CD4-positive, alpha-beta T cell (primary cell): ENCODE measurements around the gene IKZF2. TPM values are rescaled to one million over a fixed set of nuclear protein-coding genes. Genes with fewer than 3 reads are reported as not detected.
A peak's percentile ranks its signal among the peaks of the same experiment; 100 is the strongest.

Experiments
- ATAC-seq: fragments of 200-7000 bp; cut with Tn5 transposase; one replicate; pipeline ENCODE4 v1.10.0; 2022; ENCODE audit warnings: mild to moderate bottlenecking; ENCODE audit not compliant: poor library complexity
- CTCF ChIA-PET: fragments of 350-600 bp; sonication (Branson Sonifier 250); formaldehyde crosslinking; loops from one replicate; lab custom pipeline; 2021; ENCODE audit warnings: antibody characterized with exemption, inconsistent platforms; lab: Charles Lee
- POLR2A ChIA-PET: fragments of 350-600 bp; sonication (Branson Sonifier 250); formaldehyde crosslinking; loops from one replicate; lab custom pipeline; 2021; ENCODE audit warnings: antibody characterized with exemption, inconsistent platforms; lab: Charles Lee
- DNase-seq, 14 experiments: peaks; one replicate each; pipeline ENCODE4 v3.0.0-alpha.2; 2013 to 2020; ENCODE audit warnings: mixed read lengths in 2 of 14
- H3K27ac ChIP-seq, 2 donors: one replicate each; pipeline versions ENCODE4 v1.5.1 to v1.7.0; 2013; ENCODE audit warnings: low read length in 2 of 2, low read depth in 1 of 2, mild to moderate bottlenecking in 1 of 2
- H3K27me3 ChIP-seq, 2 experiments: 1 replicate in 1 of 2; 2 replicates in 1 of 2; pipeline versions ENCODE4 v1.6.1 to v1.7.0; 2013; ENCODE audit warnings: low read length in 2 of 2, control low read depth in 1 of 2, mild to moderate bottlenecking in 1 of 2, moderate library complexity in 1 of 2; ENCODE audit not compliant: insufficient read depth in 2 of 2, control insufficient read depth in 1 of 2
- H3K36me3 ChIP-seq: one replicate; pipeline ENCODE4 v1.6.1; 2013; ENCODE audit warnings: low read length, control low read depth; ENCODE audit not compliant: insufficient read depth
- H3K4me1 ChIP-seq: one replicate; pipeline ENCODE4 v1.6.1; 2013; ENCODE audit warnings: low read length, control low read depth; ENCODE audit not compliant: insufficient read depth
- H3K4me3 ChIP-seq: one replicate; pipeline ENCODE4 v1.5.1; 2013; ENCODE audit warnings: mild to moderate bottlenecking, low read length, moderate library complexity
- H3K9me3 ChIP-seq, 2 experiments: 1 replicate in 1 of 2; 2 replicates in 1 of 2; pipeline versions ENCODE4 v1.6.1 to v1.7.0; 2013; ENCODE audit warnings: low read length in 2 of 2, mild to moderate bottlenecking in 2 of 2, control low read depth in 1 of 2, moderate library complexity in 1 of 2; ENCODE audit not compliant: control insufficient read depth in 1 of 2, insufficient read depth in 1 of 2
- H3K27ac Mint-ChIP-seq: one replicate; pipeline ENCODE4 v1.8.0; 2020; ENCODE audit warnings: mixed read lengths
- H3K27me3 Mint-ChIP-seq: one replicate; pipeline ENCODE4 v1.8.0; 2021; ENCODE audit warnings: mixed read lengths
- H3K36me3 Mint-ChIP-seq: one replicate; pipeline ENCODE4 v1.8.0; 2021; ENCODE audit warnings: low read depth, mixed read lengths
- H3K4me1 Mint-ChIP-seq: one replicate; pipeline ENCODE4 v1.8.0; 2021; ENCODE audit warnings: low read depth, mixed read lengths
- H3K4me3 Mint-ChIP-seq: one replicate; pipeline ENCODE4 v1.8.0; 2020; ENCODE audit warnings: mild to moderate bottlenecking, mixed read lengths
- H3K9me3 Mint-ChIP-seq: one replicate; pipeline ENCODE4 v1.8.0; 2020; ENCODE audit warnings: mixed read lengths
- CTCF ChIP-seq: fragments of 200-600 bp; IDR thresholded peaks from one replicate; pipeline ENCODE4 v1.8.0; 2022; ENCODE audit warnings: antibody characterized with exemption, mild to moderate bottlenecking
- intact Hi-C, 2 experiments: fragments of 100-400 bp; cut with DNase I in 1 of 2; cut with micrococcal nuclease in 1 of 2; formaldehyde crosslinking; loops; one replicate each; pipeline versions ENCODE4 v1.15.1 to v1.9.0; 2023 to 2025; cut with DNase I, micrococcal nuclease
- polyA plus RNA-seq, 2 donors: library from polyadenylated mRNA; unstranded; fragments of 120-200 nt; gene quantifications; one replicate each; pipeline ENCODE4 v1.2.1, GENCODE V29; 2013
- total RNA-seq, 174 experiments: library from RNA in 2 of 174; stranded (reverse) in 2 of 174; gene quantifications; one replicate each; pipeline ENCODE4 v1.2.3 and lab custom pipeline; 2021 to 2026

The IKZF2 gene
- 1 to 10 TPM; 8.7 to 8.9 TPM for total RNA-seq
- polyA plus RNA-seq (2013, experiment 1 of 2): 20.0 TPM
- 19.9 TPM for polyA plus RNA-seq (2013, experiment 2 of 2)
- total RNA-seq (lab: John Stamatoyannopoulos, UW): 12.1 to 160 (median 38.0) reads per million in 172 experiments

- H3K36me3 Mint-ChIP-seq: peaks cover 11% of the 10 kb centered on the region
- Histone ChIP-seq H3K4me1 (no peaks in the 10 kb centered on the region), H3K36me3 (no peaks in the 10 kb centered on the region), H3K9me3 (no peaks in the 10 kb centered on the region), H3K4me3 (peak within 1 kb of the TSS; percentile 71), H3K27ac (peak within 1 kb of the TSS; percentile 54 to 72), H3K27me3 (peaks cover 4 to 15% of the 10 kb centered on the region in 2 experiments)
- H3K9me3 Mint-ChIP-seq: no peaks in the 10 kb centered on the region
- H3K27ac Mint-ChIP-seq: peak within 1 kb of the TSS; percentile 93
- POLR2A ChIA-PET: interaction anchor here (0.7 to 2.1 kb wide), 9 partner anchors 16 to 133 kb away, joined by 3 to 10 read pairs (median 5); partner anchors contain the start of gene SPAG16
- H3K4me3 Mint-ChIP-seq: peak within 1 kb of the TSS; percentile 98
- CTCF ChIA-PET: interaction anchor here (0.8 to 1.4 kb wide), 2 partner anchors 48 to 374 kb away, joined by 3 to 4 read pairs; no protein-coding TSS in a partner anchor
- ATAC-seq (peak; percentile 73), DNase-seq (peak; percentile 12 to 94 (median 70))
- intact Hi-C loops: loop anchor here (2.0 to 10.0 kb wide), 4 partner anchors 83 to 465 kb away; no protein-coding TSS in a partner anchor
- H3K27me3 Mint-ChIP-seq: peaks cover 44% of the 10 kb centered on the region
- H3K4me1 Mint-ChIP-seq: peaks cover 49% of the 10 kb centered on the region
- TF ChIP-seq CTCF: no peak
These were observed at the start of gene IKZF2 for GRCh38 chr2:213151437-213152064. Gene IKZF2, minus strand, starts transcription at chr2:213151612. Its CDS starts 2,983 bp downstream, at chr2:213148629.

- intact Hi-C loops: no loop called here
- TF ChIP-seq CTCF: no peak
- H3K9me3 Mint-ChIP-seq: no peaks in the 10 kb centered on the region
These were observed 48.5 kb upstream of the IKZF2 start for GRCh38 chr2:213199871-213200270.

GRCh38 chr2:213189001-213189899, 37.8 kb upstream of the IKZF2 start:
- no peaks in the 10 kb centered on the region for H3K27me3 Mint-ChIP-seq
- H3K4me1 Mint-ChIP-seq: no peaks in the 10 kb centered on the region
- DNase-seq (no peak), ATAC-seq (no peak)
- no peak overlapping the region for H3K27ac Mint-ChIP-seq
- ChIA-PET CTCF (no interaction called here), POLR2A (no interaction called here)
- peaks cover 1% of the 10 kb centered on the region for H3K9me3 Mint-ChIP-seq
- Histone ChIP-seq H3K27ac (no peak overlapping the region), H3K4me3 (no peak overlapping the region), H3K9me3 (no peaks in the 10 kb centered on the region), H3K27me3 (no peaks in the 10 kb centered on the region), H3K36me3 (no peaks in the 10 kb centered on the region), H3K4me1 (no peaks in the 10 kb centered on the region)
- no peak for TF ChIP-seq CTCF
- intact Hi-C loops: no loop called here
- no peak overlapping the region for H3K4me3 Mint-ChIP-seq
- no peaks in the 10 kb centered on the region for H3K36me3 Mint-ChIP-seq

More at GRCh38 chr2:213199871-213200270, 48.5 kb upstream of the IKZF2 start:
- H3K27me3 ChIP-seq: no peaks in the 10 kb centered on the region
- no peaks in the 10 kb centered on the region for H3K36me3 ChIP-seq
- CTCF ChIA-PET: no interaction called here
- no peak overlapping the region for H3K4me3 ChIP-seq
- POLR2A ChIA-PET: no interaction called here
- H3K36me3 Mint-ChIP-seq: no peaks in the 10 kb centered on the region
- no peak overlapping the region for H3K27ac ChIP-seq
- DNase-seq (no peak), ATAC-seq (no peak)
- H3K4me1 Mint-ChIP-seq: no peaks in the 10 kb centered on the region
- no peak overlapping the region for H3K4me3 Mint-ChIP-seq
- H3K4me1 ChIP-seq: no peaks in the 10 kb centered on the region
- peaks cover 0 to 4% of the 10 kb centered on the region in 2 experiments for H3K9me3 ChIP-seq
- no peak overlapping the region for H3K27ac Mint-ChIP-seq
- no peaks in the 10 kb centered on the region for H3K27me3 Mint-ChIP-seq
